GM10266 (cell line): ENCODE measurements around the gene RNU1-2.
A peak's percentile ranks its signal among the peaks of the same experiment; 100 is the strongest.
"Not testable (repeated sequence)": the region's sequence is repeated elsewhere in the genome, so short reads cannot be mapped to it uniquely, and the experiment has no call there.

Source experiments
- DNase-seq: peaks from one replicate; pipeline ENCODE4 v3.0.0; 2012; ENCODE audit errors: extremely low spot score
- CTCF ChIP-seq: IDR thresholded peaks from 2 replicates; pipeline ENCODE4 v1.5.1; 2012; ENCODE audit warnings: mild to moderate bottlenecking, low read depth; ENCODE audit not compliant: control insufficient read depth, insufficient read depth; ENCODE audit errors: missing control alignments

RNU1-2 gene

GRCh38 chr1:16924919-16925477 lies 29.2 kb downstream of the RNU1-2 start:
- no peak for DNase-seq
- no peak for TF ChIP-seq CTCF

DNA sequence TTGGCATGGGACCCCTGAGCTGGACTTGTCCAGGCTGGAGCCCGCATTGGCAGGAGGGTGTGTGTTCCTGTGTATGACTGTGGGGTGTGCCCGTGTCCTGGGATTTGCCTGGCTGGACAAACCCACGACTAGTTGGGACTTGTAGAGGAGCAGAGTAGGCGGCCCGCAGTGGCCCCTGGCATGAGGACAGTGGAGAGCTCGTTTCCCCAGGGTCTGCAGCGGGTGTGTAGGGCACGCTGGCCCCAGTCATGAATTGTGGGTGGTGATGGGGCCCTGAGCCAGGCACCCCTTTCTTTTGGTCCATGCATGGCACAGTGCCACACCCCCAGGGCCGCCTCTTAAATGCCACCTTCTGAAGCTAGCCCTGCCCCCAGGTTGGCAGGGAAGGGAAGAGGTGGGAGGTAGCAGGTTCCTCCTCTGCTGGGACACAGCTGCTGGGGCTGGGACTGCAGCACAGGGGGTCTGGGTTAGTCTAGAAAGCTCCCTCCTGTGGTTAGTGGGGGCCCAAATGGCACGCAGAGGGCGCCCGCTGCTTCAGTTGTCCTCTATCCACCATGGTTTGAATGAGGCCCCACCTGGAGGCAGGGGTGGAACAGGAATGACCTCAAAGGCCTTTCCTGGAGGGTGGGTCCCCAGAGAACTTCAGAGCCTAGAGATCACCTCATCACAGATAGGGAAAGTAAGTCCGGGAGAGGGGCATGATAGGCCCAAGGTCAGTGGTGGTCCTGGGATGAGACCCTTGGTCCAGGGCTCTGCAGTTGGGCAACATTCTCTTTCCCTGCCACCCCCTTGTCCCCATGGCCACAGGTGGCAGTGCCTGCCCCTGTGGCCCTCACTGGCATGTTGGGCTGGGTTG lies 30.1 kb downstream of the RNU1-2 start:
- DNase-seq, result peak; percentile 42
- no peak for TF ChIP-seq CTCF

GRCh38 chr1:16926491-16927073 lies 30.8 kb downstream of the RNU1-2 start:
- TF ChIP-seq CTCF, result no peak
- DNase-seq, result no peak

DNA sequence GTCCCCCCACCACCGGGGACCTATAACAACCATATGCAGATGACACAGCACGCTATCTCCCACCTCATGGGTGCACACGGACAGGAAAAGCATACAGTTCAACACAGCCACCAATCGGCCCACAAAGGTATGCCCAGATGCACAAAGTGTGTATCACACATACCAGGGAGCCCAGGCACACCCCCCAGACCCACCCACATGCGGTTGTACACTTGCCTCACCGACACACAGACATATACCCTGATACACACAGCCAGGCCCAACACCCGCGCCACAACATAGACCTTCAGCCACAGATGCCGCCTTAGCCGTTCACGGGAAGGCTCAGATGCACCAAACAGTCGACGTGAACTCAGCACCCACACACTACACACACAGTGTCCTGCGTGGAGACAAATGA lies 31.5 kb downstream of the RNU1-2 start:
- DNase-seq, result no peak
- no peak for TF ChIP-seq CTCF

DNA sequence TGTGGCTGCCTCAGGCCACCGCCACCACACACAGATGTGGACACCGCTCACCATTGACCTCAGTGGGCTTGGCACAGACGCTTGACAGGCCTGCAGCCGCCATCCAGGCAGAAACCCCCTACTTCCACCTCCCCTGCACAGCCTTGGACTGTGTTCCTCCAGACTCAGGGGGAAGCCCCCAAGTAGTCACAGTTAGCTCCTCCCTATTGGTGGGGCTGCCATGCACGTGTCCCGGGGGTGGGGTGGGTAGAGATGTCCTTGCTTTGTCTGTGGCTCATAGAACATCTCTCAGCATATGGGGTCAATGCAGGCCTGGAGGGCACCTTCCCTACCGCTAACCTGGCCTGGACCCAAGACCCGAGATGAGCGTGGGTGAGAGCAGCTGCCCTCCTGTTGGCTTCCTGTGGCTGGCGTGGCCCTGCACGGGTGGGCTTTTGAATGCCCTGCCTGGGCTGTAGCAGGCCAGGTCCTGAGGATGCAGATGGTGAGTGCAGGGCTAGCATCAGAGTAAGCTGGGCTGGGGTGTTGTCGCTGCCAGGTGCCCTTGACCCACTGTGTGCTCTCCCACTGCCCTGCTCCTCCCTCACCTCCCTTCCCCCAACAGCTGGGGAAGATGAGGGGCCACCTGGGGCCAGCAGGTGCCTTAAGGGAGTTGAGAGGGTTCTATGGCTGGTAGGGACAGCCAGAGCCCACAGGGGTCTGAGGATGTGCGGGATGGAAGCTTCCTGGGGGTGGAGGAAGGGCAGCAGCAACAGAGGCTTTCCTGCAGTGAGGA lies 32.1 kb downstream of the RNU1-2 start:
- TF ChIP-seq CTCF, result no peak
- peak; percentile 50 for DNase-seq

DNA sequence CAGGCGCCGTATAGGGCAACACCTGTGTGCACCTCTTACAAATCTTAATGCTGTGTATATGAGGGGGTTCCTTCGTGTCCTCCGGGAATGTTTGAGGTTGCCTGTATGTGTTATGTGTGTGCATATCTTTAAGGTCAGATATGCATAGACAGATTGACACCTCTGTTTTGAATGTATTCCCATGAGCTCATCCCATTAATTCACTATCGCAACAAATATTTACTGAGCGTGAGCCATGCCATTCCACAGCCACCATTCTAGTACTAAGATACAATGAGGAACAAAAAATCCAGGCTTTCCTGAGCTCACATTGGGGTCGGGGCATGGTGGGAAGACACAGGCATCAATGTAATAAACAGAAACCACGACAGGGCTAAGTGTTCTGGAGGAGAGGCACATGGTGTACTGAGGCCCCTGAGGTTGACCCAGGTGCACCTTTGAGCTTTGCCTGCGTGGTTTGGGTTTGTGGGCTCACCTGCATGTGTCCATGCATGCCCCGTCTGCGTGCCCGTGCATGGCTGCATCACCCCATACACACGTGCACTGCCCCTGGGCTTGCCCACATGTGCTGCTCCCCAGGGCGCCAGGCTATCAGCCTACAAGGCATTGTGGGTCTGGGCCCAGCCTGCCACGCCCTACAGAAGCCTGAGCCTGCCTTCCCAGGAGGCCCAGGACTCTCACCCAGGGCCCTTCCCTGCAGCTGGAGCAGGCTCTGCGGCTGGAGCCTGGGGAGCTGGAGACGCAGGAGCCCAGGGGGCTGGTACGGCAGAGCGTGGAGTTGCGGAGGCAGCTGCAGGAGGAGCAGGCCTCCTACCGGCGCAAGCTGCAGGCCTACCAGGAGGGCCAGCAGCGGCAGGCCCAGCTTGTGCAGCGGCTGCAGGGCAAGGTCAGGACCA lies 33.6 kb downstream of the RNU1-2 start:
- not testable (repeated sequence) for DNase-seq

- not testable (repeated sequence) for DNase-seq
These were observed 35.6 kb downstream of the RNU1-2 start for GRCh38 chr1:16931206-16931934.

GRCh38 chr1:16933945-16934344 lies 38.2 kb downstream of the RNU1-2 start:
- DNase-seq, result not testable (repeated sequence)

DNA sequence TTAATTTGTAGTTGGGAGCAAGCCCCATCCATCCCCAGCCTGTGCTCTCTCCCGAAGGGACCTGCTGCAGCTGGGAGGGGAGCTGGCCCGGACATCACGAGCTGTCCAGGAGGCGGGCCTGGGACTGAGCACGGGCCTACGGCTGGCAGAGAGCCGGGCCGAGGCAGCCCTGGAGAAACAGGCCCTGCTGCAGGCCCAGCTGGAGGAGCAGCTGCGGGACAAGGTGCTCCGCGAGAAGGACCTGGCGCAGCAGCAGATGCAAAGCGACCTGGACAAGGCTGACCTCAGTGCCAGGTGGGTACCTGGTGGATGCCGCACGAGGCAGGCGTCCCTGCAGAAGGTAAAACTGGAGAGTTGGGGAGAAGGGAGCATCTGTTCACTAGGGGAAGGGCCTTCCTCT lies 40.8 kb downstream of the RNU1-2 start:
- DNase-seq, result not testable (repeated sequence)
